HG02973 (cell line): ENCODE measurements around the gene NDC1.
"Not testable (repeated sequence)": the region's sequence is repeated elsewhere in the genome, so short reads cannot be mapped to it uniquely, and the experiment has no call there.

Experiments
- ATAC-seq: cut with Tn5 transposase; IDR thresholded peaks from one replicate; pipeline ENCODE4 v1.9.1; 2021; ENCODE audit warnings: moderate library complexity; ENCODE audit not compliant: unreplicated experiment

Gene NDC1, protein sequence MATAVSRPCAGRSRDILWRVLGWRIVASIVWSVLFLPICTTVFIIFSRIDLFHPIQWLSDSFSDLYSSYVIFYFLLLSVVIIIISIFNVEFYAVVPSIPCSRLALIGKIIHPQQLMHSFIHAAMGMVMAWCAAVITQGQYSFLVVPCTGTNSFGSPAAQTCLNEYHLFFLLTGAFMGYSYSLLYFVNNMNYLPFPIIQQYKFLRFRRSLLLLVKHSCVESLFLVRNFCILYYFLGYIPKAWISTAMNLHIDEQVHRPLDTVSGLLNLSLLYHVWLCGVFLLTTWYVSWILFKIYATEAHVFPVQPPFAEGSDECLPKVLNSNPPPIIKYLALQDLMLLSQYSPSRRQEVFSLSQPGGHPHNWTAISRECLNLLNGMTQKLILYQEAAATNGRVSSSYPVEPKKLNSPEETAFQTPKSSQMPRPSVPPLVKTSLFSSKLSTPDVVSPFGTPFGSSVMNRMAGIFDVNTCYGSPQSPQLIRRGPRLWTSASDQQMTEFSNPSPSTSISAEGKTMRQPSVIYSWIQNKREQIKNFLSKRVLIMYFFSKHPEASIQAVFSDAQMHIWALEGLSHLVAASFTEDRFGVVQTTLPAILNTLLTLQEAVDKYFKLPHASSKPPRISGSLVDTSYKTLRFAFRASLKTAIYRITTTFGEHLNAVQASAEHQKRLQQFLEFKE

DNA sequence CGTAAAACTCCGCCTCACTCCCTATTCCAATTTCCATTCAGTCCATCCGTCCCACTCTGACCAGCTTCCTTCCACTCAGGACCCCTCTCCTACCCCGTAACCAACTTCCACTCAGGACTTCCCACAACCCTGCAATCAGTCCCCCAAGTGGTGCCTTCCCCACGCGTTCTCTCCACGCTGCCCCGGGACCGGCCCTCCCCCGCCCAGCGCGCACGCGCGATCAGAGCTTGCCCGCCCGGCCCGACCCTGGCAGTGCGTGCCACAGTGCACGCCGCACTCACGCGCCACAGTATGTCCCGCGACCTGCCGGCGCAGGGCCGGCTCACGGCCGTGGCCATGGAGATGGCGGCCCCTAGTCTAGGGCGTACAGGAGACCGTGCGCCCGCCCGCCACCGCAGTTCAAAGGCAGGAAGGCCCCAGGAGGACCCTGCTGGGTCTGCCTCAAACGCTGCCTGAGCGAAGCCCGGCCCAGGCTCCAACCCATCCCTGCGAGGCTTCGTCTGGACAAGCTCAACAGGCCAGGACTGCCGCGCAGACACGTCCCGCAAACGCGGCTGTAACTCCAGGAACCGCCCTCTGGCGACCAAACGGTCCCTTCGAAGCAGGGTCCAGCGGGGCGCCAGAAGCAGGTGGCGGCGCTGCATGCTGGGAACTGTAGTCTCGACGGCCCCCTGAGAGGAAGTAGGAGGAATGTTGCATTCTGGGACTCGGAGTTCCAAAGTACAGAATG lies at the start of gene NDC1:
NDC1 (minus strand) TSS at position 373 of the 730 bp plus-strand sequence; CDS start at position 338, 35 bp downstream.
- ATAC-seq, result peak; percentile 82

DNA sequence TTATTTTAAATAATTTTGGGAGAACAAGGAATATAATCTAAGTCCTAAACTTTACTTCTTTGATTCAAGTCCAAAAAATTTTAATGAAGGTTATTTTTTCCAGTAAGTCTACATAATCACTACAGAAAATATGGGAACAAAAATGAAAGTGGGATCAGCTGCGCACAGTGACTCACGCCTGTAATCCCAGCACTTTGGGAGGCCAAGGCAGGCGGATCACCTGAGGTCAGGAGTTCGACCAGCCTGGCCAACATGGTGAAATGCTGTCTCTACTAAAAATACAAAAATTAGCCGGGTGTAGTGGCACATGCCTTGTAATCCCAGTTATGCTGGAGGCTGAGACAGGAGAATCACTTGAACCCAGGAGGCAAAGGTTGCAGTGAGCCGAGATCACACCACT lies 45.5 kb upstream of the NDC1 start:
- ATAC-seq, result not testable (repeated sequence)

- not testable (repeated sequence) for ATAC-seq
Measured at GRCh38 chr1:53881853-53882252, 43.8 kb upstream of the NDC1 start.

DNA sequence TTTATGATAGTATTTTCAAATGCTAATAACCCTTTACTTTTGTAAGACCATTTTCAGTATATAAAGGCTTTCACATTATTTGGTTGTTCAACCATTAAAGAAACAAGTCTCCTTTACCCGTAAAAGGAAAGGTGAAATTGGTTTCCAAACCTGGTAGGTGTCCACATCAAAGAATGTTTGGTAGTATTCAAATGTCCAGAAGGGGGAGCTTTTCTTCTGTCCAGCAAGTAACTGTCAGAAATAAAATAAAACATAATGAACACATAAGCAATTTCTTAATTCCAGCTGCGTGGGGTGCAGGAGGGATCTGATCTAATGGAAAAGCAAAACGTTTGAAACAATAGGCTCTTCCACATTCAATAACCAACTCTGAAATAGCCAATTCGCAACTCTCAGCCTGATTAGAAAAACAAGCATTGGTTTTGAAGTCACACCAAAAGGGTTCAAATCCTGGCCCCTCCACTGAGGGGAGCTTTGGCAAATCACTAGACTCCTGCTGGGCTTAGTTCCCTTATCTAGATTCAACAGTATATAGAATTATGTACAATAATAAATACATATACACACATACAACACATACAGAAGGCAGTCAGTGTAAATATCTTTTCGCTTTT lies 40.5 kb upstream of the NDC1 start:
- ATAC-seq, result no peak

GRCh38 chr1:53875150-53875549 lies 37.1 kb upstream of the NDC1 start:
- ATAC-seq, result not testable (repeated sequence)

DNA sequence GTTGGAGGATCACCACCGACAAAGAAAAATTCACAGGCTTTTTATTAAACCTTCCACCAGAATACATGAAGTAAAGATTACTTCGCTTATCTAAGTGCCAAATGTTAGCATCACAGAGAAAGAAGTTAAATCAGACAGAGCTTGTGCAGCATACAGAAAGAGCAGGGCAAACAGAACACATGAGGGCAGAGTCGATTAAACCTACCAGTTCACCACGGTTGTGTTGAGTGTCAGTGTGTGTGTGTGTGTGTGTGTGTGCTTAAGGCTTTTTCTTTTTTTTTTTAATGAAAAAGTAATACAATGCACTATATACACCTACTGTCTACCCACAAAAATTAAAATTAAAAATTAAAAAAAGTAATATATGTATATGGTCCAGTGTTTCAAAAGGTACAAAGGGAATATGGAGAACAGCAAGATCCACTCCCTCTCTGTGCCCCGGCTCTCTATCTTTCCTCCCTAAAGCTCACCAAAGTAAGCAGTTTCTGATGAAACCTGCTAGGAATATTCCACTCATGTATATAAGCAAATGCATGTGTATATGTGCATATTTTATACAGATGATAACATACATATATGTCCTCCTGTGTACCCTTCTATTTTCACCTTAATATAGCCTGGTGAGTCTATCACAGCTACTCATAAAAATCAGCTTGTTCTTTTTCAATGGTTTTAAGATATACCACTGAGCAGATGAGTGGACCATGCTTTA lies 33.8 kb upstream of the NDC1 start:
- ATAC-seq, result no peak

GRCh38 chr1:53871221-53871620 lies 33.1 kb upstream of the NDC1 start:
- ATAC-seq, result no peak

DNA sequence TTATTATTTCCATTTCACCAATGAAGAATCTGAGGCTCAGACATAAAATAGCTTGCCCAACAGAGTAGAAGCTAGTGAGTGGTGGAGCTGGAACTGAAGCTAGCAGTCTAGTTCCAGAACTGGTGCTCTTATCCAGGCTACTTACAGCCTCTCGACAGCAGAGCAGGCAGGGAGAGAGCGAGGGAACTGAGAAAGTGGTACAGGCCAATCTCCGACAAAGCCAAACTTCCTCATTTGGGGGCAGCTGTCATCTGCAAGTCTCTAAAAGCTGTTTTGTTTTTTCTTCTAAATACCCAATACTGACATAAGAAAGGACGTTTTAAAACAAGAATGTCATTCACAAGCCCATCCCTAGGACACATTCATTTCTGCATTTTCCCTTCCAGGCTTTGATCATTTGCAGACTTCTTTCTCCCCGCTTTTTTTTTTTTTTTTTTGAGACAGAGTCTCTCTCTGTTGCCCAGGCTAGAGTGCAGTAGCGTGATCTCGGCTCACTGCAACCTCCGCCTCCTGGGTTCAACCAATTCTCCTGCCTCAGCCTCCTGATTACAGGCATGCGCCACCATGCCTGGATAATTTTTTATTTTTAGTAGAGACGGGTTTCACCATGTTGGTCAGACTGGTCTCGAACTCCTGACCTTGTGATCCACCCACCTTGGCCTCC lies 31.5 kb upstream of the NDC1 start:
- no peak for ATAC-seq

DNA sequence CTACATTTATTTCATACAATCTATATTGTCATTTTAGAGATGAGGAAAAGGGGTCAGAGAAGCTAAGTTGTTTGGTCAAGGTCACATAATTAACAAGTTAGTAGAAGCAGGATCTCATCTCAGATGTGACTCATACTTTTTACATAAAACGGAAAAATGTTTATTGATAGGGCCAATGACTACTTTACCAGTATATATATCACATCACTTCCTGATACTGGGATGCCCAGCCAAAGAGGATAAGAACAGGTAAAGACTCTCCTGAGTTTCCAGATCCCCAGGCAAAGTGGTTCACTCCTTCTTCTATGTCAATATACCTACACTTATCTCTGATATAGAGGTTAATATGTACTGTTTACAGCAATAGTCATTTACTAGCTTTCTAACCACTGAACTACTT lies 30.5 kb upstream of the NDC1 start:
- ATAC-seq, result no peak

DNA sequence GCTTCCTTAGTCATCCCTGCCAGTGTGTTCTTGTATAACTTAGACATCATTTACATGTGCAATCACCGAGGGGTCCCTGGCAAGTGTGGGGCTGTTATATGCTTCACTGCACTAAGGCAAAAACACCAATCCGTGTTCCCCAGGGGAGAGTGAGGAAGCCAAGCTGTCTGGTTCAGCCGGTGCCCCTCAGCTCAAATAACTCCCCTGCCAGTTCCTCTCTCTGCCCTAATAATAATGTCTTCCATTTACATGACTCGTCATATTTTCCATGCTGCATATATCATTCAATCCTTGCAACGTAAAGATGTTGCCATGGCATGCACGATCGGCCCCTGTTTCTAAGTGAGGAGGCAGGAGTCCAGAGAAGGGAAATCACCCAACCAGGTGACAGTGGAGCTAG lies 24.4 kb upstream of the NDC1 start:
- no peak for ATAC-seq

DNA sequence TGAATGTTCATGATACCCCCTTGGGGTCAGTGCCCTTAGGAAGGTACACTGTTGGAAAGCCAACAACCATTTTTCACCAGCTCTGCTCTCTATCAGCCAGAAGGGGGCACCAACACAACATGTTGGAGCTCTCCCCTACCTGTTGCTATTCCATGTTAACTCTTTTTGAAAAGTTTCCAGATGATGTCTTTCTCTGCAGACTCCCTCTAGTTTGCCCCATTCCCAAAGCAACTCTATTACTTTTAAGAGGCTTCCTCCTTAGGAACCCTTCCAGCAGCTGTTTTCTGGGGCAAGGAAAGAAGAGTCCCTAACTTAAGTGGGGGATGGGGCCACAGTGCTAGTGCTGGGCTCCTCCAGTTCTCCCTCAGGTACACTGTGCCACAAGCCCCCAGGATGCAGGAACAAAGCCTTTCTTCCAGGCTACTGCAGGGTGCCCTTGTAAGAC lies 22.9 kb upstream of the NDC1 start:
- ATAC-seq, result no peak

GRCh38 chr1:53851571-53852285 lies 13.6 kb upstream of the NDC1 start:
- ATAC-seq, result no peak

DNA sequence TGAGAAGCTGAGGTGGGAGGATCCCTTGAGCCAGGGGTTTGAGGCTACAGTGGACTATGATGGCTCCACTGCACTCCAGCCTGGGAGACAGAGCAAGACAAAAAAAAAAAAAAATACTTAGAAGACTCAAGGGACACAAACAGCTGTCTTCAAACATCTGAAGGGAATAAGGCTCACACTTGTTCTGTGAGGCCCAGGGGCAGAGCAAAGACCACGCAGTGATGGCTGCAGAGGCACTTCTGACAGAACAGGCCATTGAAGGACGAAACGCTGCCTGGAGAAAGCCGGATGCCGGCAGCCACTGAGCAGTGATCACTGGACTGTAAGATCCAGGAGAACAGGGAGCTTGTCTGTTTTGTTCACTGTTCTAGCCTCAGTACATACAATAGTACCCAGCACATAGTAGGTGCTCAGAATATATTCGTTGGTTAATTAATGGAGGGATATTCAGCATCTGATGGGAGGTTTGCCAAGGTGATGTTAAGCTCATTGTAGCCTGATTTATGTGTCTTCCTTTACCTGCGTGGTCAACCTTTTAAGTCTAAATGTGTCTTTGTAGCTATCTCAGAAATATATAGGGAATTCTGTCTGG lies 12.1 kb upstream of the NDC1 start:
- no peak for ATAC-seq

GRCh38 chr1:53847980-53848379 lies 9.9 kb upstream of the NDC1 start:
- ATAC-seq, result no peak

- no peak for ATAC-seq
Measured at GRCh38 chr1:53842347-53842746, 4.3 kb upstream of the NDC1 start.

DNA sequence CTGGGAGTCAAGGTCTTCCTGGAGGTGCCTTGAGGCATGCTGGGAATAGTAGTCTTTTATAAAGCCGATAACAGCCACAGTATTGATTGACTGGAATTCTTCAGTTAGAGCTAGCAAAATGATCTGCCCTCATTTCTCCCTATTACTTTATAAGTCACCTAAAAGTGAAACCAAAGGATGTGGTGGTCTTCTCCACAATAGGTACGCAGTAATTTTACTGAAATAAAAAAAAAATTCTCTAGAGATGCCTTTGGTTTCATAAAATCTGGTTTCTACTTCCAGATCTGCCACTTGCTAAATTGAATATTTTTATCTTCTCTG lies 518 bp upstream of the NDC1 start:
- ATAC-seq, result no peak

DNA sequence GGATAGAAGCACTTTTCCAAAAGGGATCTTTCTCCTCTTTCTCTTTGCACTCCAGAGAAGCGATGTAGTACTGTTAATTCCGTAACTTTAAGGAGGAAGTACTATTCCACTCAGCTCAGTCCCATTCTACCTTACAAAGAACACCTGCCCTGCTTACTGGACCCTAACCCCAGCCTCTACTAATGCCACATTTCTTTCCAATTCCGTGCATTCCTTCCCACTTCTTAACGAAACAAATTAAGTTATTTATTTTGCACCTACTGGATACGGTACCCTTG lies 511 bp downstream of the NDC1 start:
- ATAC-seq, result no peak

DNA sequence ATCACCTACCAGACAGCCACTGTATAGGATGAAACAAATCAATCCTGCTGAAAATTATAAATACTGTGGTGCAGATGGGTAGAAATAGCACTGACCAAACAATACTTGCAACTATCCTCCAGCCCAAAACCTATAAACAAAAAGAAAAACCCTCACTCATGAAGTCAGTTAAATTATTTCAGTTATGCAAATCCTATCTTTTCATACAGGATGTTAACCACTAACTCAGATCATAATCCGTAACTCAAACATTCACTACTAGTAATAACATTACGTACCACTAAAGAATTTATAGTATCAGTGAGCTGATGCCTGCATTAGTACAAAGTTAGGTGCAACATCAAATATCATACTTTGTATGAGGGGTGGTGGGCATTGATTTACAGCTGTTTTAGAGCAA lies 2.6 kb downstream of the NDC1 start:
- no peak for ATAC-seq

DNA sequence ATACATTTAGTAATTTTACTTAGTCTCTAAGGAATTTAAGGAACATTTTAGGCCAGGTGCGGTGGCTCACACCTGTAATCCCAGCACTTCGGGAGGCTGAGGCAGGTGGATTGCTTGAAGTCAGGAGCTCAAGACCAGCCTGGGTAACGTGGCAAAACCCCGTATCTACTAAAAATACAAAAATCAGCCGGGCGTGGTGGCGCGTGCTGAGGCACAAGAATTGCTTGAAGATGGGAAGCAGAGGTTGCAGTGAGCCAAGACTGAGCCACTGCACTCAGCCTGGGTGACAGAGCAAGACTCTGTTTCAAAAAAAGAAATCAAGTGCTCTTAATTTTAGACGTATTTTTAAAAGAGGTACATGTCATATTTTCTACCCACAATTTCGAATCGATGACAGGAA lies 3.3 kb downstream of the NDC1 start:
- ATAC-seq, result no peak

DNA sequence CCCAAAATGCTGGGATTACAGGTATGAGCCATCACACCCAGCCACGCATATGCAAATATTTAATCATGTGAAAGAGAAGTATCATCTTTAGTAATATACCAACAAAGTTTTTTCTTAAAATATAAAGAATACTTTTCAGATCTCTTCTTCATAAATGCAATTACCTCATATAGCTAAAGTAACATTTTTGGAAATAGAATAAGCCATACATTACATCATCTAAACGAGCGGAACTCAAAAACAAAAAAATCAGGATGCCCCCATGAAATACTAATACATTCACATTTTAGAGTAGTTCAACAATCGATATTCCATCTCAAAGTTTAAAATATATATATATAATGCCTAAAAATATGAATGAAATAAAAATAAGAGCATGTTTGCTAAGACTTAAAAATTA lies 4.7 kb downstream of the NDC1 start:
- ATAC-seq, result no peak
